GM12891 (cell line): Measurements from ENCODE around the gene OTC.

Source experiments
- POLR2A ChIP-seq: IDR thresholded peaks from 2 replicates; pipeline ENCODE4 v1.6.1; 2011; ENCODE audit warnings: low read depth, low read length, control low read depth
- POLR2AphosphoS5 ChIP-seq: IDR thresholded peaks from 2 replicates; pipeline ENCODE4 v1.6.1; 2011; ENCODE audit warnings: low read depth, low read length, control low read depth
- TAF1 ChIP-seq: IDR thresholded peaks from 2 replicates; pipeline ENCODE4 v1.6.1; 2011; ENCODE audit warnings: low read depth, low read length, control low read depth

DNA sequence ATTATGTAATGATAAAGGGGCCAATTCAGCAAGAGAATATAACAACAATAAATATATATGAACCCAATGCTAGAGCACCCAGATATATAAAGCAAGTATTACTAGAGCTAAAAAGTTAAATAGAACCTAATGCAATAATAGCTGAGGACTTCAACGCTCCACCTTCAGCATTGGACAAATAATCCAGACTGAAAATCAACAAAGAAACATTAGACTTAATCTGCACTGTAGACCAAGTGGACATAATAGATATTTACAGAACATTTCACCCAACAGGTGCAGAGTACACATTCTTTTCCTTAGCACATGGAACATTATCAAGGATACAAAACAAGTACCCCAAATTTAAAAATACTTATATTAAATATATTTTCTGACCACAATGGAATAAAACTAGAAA is 24.3 kb downstream of the OTC start:
- TF ChIP-seq POLR2AphosphoS5 (no peak), POLR2A (no peak), TAF1 (no peak)
